CD1c-positive myeloid dendritic cell (primary cell): Measurements from ENCODE around the gene MRPS10.
"Not testable (repeated sequence)": the region's sequence is repeated elsewhere in the genome, so short reads cannot be mapped to it uniquely, and the experiment has no call there.

Source experiments
- DNase-seq: peaks from one replicate; pipeline ENCODE4 v3.0.0-alpha.2; 2016; ENCODE audit errors: extremely low spot score

The MRPS10 gene

DNA sequence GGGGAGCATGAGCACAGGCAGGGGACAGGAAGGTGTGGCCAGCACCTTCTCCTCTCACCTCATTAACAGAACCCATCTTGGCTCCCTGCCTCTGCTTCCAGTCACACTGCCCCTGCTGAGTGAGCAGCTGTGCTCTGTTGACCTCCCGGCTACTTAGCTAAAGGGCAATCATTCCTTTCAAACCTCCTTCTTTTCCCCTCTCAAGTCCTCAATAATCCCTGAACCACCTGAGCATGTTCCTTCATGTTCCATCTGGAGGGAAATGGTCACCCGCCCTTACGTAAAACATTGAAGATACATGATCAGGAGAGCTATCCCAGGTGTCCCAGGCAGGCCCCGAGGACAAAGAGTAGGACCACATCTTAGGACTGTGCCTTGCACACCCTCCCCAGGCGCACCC lies 21.7 kb upstream of the MRPS10 start:
- DNase-seq = no peak

- no peak for DNase-seq
Measured at GRCh38 chr6:42237857-42238256, 20.2 kb upstream of the MRPS10 start.

- no peak for DNase-seq
Measured at GRCh38 chr6:42236682-42237473, 19.2 kb upstream of the MRPS10 start.

DNA sequence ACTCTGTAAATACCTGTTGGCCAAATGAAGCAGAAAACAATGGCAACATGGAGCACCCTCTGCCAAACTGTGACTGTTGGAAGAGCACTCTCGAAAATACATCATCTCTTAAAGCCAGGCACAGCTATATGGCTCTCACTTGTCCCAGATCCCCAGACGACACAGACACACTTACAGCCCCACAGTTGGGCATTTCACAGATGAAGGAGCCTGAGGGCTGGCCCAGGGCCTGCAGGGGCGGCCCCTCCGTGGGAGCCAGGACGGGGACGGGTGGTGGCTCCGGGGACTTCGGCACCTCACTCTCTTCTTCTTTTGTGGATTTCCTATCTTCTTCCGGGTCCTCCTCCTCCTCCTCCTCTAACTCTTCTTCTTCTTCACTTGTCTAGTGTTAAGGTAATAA lies 18.4 kb upstream of the MRPS10 start:
- DNase-seq = no peak

DNA sequence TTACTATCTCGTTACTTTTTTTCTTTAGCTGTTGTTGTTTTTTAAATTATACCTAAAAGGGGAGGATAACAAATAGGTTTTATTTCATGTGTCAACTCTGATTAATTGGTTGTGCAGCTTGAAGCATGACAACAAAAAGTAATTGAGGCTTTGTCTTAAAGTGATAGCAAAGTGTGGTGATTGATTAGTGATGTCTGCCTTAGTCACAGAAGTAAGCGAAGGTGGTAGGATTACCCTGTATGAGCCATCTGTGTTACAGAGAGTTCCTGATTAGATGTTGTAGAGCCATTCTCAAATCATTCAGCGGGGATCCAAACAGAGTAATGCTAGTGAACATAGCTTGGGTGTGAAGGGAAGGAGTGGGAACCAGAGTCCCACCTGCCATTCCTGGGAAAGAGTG lies 14.4 kb upstream of the MRPS10 start:
- DNase-seq = no peak

DNA sequence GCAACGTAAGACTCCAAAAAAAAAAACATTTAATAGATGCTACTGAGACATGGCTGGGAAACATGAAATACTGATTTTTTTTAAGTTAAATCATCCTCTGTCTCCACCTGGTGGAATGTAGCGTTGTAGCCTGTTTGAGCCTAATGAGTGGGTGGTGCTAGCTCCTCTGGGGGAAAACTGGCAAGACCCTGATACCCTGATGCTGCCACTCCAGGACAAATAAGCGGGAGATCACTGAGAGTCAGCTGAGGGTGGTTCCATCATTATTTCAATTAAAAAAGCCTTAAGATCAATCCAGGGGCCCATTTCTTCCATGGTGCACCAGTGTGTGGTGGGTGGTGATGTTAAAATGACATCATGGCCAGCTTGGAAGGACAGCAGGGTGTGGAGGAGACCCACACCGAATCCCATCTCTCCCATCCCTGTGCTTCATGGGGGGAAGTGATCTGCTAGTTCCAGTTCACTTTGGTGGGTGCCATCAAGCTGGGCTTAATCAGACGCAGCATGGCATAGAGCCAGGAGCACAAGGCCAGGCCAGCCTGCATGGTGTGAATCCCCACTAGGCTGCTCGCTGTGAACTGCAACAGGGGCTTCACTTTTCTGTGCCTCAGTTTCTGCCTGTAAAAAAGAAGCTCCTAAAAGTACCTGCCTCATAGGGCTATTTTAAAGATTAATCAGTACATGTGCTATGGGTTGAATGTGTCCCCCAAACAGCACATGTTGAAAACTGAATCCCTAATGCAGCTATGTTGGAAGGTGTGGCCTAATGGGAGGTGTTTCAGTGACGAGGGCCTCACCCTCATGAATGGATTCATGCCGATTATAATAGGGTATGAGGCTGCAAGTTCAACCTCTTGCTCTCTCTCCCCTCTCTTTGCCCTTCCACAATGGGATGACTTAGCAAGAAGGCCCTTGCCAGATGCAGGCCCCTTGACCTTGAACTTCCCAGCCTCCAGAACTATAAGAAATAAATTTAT lies 13.0 kb upstream of the MRPS10 start:
- DNase-seq = no peak

DNA sequence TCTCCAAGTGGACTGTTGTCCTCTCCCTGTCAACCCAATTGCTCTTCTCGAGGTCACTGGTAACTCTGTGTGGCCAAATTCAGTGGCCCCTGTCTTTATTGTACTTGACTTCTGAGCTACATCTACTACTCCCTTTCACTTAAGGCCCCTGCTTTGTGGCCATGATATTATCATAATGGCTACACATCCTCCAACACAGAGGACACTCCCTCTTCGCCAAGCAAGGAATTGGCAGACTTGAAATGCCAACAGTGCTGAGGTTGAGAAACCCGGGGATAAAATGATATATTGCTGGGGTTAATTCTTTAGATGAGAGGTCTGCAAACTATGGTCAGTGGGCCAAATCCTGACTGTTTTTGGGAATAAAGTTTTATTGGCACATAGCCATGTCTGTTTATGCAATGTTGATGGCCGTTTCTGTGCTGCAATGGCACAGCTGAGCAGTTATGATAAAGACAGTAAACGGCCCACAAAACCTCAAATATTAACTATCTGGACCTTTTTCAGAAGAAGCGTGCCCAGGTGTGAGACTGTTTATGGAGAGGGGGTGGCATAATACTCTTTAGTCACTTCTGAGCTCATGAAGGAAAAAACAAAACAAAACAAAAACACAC lies 12.0 kb upstream of the MRPS10 start:
- no peak for DNase-seq

GRCh38 chr6:42228305-42228704 lies 10.6 kb upstream of the MRPS10 start:
- DNase-seq = no peak

GRCh38 chr6:42227173-42227850 lies 9.7 kb upstream of the MRPS10 start:
- DNase-seq = no peak

DNA sequence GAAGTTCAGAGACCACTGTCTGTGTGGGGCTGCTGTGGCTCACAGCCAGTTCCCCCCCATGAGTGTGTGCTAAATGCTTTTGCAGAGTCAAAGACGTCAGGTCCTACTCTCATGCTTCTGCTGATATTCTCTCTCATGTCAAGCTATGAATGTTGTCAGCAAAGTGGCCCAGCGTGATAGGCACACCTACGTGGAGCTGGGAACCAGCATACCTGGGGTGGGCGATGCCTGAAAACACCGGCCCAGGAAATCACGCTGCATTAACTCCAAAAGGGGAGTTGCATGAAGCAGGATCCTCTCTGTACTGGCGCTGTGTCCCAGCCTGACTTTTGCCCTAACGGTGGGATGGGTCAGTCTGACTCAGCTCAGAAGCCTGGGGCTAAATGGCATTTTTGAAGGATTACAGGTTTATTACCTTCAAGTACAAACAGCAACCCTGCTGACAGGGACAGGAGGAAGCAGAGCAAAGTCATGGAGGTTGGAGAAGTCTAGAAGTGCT lies 9.0 kb upstream of the MRPS10 start:
- no peak for DNase-seq

- no peak for DNase-seq
Measured at GRCh38 chr6:42226161-42226611, 8.5 kb upstream of the MRPS10 start.

DNA sequence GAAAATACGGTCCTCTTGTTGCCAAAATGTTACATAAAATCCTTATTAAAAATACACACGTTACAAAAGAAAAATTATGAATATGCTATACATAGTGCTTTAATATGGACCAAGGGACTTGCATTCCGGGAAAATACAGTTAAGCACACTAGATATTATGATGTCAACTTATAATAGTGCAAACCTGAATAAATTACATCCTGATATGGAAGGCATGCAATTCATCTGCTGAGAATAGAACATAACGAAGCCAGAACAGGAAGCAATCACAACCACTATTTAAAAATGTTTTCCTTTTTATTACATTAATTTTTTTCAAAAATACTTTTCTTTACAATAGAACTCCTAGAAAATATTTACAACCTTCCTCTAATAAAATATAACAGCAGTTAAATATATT lies 7.8 kb upstream of the MRPS10 start:
- DNase-seq = no peak

GRCh38 chr6:42225029-42225339 lies 7.3 kb upstream of the MRPS10 start:
- DNase-seq = no peak

GRCh38 chr6:42224222-42225028 lies 6.8 kb upstream of the MRPS10 start:
- peak; percentile 38 for DNase-seq

GRCh38 chr6:42222448-42222847 lies 4.8 kb upstream of the MRPS10 start:
- no peak for DNase-seq

- no peak for DNase-seq
Measured at GRCh38 chr6:42221546-42221945, 3.9 kb upstream of the MRPS10 start.

GRCh38 chr6:42220807-42221206 lies 3.1 kb upstream of the MRPS10 start:
- no peak for DNase-seq

DNA sequence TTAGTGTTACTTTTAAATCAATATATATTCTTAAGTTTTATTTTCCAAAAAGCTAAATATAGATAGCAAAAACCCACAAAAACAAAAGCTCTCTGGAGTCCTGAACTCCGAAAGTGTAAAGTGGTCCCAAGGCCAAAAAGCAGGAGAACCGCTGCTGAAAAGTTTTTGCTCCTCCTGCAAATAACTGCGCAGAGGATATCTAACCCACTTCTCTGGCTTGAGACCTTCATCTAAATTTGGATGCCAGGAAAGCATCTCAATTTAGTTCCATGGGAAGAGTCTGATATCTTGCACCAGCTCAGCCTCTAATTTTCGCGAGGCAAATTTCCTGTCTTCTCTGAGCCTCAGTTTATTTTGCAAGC lies 523 bp downstream of the MRPS10 start:
- no peak for DNase-seq

GRCh38 chr6:42216495-42216894 lies 1.2 kb downstream of the MRPS10 start:
- not testable (repeated sequence) for DNase-seq

GRCh38 chr6:42212442-42212841 lies 5.2 kb downstream of the MRPS10 start:
- no peak for DNase-seq

DNA sequence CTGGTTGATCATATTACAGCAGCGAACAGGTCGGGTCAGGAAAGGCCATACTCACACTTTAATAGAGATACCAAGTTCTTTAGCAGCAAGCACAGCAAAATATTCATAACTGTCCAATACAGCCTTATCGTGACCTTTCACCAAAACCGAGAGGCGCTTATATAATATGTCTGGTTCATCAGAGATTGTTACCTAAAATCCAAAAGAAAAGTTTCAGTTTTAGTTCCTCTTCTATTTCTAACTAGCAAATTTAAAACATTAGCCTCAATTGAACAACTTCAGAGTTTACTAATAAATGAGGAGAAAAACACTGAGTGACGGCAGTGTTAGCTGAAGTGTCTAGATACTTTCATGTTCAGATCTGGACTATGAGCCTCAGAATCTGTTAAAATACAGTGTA lies 5.9 kb downstream of the MRPS10 start:
- no peak for DNase-seq
